GM19240 (cell line): ENCODE results near the gene CCDC117.
"Not testable (repeated sequence)": the region's sequence is repeated elsewhere in the genome, so short reads cannot be mapped to it uniquely, and the experiment has no call there.

Experiments used
- DNase-seq: peaks from one replicate; pipeline ENCODE4 v3.0.0; 2011; ENCODE audit warnings: low spot score; ENCODE audit not compliant: insufficient read length

CCDC117 gene

GRCh38 chr22:28801845-28802594, 29.5 kb downstream of the CCDC117 start:
- DNase-seq, result no peak

- DNase-seq, result no peak
Observed at GRCh38 chr22:28802595-28803123, 30.2 kb downstream of the CCDC117 start.

GRCh38 chr22:28805426-28805825, 32.9 kb downstream of the CCDC117 start:
- not testable (repeated sequence) for DNase-seq

GRCh38 chr22:28808716-28809355, 36.3 kb downstream of the CCDC117 start:
- DNase-seq, result no peak

GRCh38 chr22:28810821-28811491, 38.5 kb downstream of the CCDC117 start:
- no peak for DNase-seq

GRCh38 chr22:28812516-28812915, 40.0 kb downstream of the CCDC117 start:
- no peak for DNase-seq

- no peak for DNase-seq
Observed at GRCh38 chr22:28813772-28814518, 41.5 kb downstream of the CCDC117 start.

- no peak for DNase-seq
Observed at GRCh38 chr22:28815111-28815510, 42.6 kb downstream of the CCDC117 start.

- DNase-seq, result no peak
Observed at GRCh38 chr22:28815729-28816128, 43.2 kb downstream of the CCDC117 start.

GRCh38 chr22:28817064-28817463, 44.6 kb downstream of the CCDC117 start:
- no peak for DNase-seq

GRCh38 chr22:28817919-28818859, 45.7 kb downstream of the CCDC117 start:
- DNase-seq, result no peak

GRCh38 chr22:28819253-28820096, 47.0 kb downstream of the CCDC117 start:
- peak; percentile 16 for DNase-seq

- DNase-seq, result no peak
Observed at GRCh38 chr22:28820885-28821284, 48.4 kb downstream of the CCDC117 start.

GRCh38 chr22:28821452-28821851, 49.0 kb downstream of the CCDC117 start:
- no peak for DNase-seq

- peak; percentile 8 for DNase-seq
Observed at GRCh38 chr22:28822930-28823551, 50.5 kb downstream of the CCDC117 start.

GRCh38 chr22:28824455-28824854, 52.0 kb downstream of the CCDC117 start:
- DNase-seq, result not testable (repeated sequence)

- not testable (repeated sequence) for DNase-seq
Observed at GRCh38 chr22:28826430-28826829, 53.9 kb downstream of the CCDC117 start.

GRCh38 chr22:28826921-28827320, 54.4 kb downstream of the CCDC117 start:
- DNase-seq, result no peak
